ENCODE measurements around the gene RLBP1.
"Not testable (repeated sequence)": the region's sequence is repeated elsewhere in the genome, so short reads cannot be mapped to it uniquely, and the experiment has no call there.

RLBP1 gene
- long read RNA-seq, result 0 reads

DNA sequence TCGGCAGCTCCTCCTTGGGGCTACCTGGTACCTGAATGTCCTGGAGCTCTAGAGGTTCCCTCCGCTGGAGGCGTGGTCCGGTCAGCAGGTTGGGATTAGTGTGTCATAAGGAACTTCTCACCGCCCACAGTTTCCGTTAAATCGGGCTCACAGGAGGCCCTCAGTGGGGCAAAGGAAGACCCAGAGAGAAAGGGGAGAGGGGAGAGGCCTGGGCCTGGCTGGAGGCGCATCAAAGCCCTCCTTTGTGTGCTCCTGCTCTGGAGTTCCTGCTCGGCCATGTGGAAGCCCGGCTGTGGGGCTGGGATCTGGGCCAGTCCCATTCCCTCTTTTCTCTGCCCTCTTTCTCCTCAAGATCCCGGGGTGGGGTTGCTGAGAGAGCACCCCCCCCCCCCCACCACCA is at the start of gene RLBP1:
Gene RLBP1, minus strand, starts transcription at position 37 of the 400 bp plus-strand sequence. CDS start 2,604 bp downstream, outside the sequence.
- H3K27me3 ChIP-seq (ENCODE audit: insufficient read depth, poor library complexity, severe bottlenecking), result no peaks in the 10 kb centered on the region
- no peak within 1 kb of the TSS for H3K27ac ChIP-seq (replicated peaks)
- TF ChIP-seq SPI1 (IDR thresholded peaks at IDR 0.05; ENCODE audit: borderline replicate concordance, low read depth) (no peak), GABPA (IDR thresholded peaks at IDR 0.05; ENCODE audit: low read depth) (no peak), POLR2AphosphoS5 (IDR thresholded peaks at IDR 0.05; ENCODE audit: low read depth) (no peak)
- TF ChIP-seq, protein P1, sequence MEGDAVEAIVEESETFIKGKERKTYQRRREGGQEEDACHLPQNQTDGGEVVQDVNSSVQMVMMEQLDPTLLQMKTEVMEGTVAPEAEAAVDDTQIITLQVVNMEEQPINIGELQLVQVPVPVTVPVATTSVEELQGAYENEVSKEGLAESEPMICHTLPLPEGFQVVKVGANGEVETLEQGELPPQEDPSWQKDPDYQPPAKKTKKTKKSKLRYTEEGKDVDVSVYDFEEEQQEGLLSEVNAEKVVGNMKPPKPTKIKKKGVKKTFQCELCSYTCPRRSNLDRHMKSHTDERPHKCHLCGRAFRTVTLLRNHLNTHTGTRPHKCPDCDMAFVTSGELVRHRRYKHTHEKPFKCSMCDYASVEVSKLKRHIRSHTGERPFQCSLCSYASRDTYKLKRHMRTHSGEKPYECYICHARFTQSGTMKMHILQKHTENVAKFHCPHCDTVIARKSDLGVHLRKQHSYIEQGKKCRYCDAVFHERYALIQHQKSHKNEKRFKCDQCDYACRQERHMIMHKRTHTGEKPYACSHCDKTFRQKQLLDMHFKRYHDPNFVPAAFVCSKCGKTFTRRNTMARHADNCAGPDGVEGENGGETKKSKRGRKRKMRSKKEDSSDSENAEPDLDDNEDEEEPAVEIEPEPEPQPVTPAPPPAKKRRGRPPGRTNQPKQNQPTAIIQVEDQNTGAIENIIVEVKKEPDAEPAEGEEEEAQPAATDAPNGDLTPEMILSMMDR (IDR thresholded peaks at IDR 0.05; ENCODE audit: insufficient read depth, low read length), result no peak
- TF ChIP-seq, protein P2, sequence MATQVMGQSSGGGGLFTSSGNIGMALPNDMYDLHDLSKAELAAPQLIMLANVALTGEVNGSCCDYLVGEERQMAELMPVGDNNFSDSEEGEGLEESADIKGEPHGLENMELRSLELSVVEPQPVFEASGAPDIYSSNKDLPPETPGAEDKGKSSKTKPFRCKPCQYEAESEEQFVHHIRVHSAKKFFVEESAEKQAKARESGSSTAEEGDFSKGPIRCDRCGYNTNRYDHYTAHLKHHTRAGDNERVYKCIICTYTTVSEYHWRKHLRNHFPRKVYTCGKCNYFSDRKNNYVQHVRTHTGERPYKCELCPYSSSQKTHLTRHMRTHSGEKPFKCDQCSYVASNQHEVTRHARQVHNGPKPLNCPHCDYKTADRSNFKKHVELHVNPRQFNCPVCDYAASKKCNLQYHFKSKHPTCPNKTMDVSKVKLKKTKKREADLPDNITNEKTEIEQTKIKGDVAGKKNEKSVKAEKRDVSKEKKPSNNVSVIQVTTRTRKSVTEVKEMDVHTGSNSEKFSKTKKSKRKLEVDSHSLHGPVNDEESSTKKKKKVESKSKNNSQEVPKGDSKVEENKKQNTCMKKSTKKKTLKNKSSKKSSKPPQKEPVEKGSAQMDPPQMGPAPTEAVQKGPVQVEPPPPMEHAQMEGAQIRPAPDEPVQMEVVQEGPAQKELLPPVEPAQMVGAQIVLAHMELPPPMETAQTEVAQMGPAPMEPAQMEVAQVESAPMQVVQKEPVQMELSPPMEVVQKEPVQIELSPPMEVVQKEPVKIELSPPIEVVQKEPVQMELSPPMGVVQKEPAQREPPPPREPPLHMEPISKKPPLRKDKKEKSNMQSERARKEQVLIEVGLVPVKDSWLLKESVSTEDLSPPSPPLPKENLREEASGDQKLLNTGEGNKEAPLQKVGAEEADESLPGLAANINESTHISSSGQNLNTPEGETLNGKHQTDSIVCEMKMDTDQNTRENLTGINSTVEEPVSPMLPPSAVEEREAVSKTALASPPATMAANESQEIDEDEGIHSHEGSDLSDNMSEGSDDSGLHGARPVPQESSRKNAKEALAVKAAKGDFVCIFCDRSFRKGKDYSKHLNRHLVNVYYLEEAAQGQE (IDR thresholded peaks at IDR 0.05; ENCODE audit: insufficient replicate concordance, low read depth), result no peak
- H3K4me3 ChIP-seq (replicated peaks; ENCODE audit: insufficient read depth, low read length), result no peak within 1 kb of the TSS
- no peak for DNase-seq (ENCODE audit: low read depth in 1 of 2, low spot score in 1 of 2)

DNA sequence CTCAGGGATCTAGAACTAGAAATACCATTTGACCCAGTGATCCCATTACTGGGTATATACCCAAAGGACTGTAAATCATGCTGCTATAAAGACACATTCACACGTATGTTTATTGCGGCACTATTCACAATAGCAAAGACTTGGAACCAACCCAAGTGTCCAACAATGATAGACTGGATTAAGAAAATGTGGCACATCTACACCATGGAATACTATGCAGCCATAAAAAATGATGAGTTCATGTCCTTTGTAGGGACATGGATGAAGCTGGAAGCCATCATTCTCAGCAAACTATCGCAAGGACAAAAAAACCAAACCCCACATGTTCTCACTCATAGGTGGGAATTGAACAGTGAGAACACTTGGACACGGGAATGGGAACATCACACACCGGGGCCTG is 28.8 kb upstream of the RLBP1 start:
- not testable (repeated sequence) for H3K27me3 ChIP-seq (ENCODE audit: insufficient read depth, poor library complexity, severe bottlenecking); H3K4me3 ChIP-seq (replicated peaks; ENCODE audit: insufficient read depth, low read length); H3K27ac ChIP-seq (replicated peaks); DNase-seq (ENCODE audit: low read depth in 1 of 2, low spot score in 1 of 2)

DNA sequence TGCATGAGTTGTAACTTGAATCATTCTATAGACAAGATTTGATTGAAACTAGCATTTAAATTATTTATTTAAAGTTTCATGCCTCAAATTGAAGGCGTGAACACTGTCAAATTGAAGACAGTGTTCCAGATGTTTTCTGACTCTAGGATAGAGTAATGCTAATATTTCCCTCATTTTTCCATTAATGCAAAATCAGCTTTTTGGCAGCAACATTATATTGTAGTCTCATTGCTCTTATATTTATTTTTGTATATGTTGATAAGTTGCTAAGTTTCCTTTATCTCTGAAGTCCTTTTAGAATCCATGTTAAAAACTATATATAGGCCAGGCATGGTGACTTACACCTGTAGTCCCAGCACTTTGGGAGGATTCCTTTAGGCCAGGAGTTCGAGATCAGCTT is 27.2 kb upstream of the RLBP1 start:
- Histone ChIP-seq H3K4me3 (replicated peaks; ENCODE audit: insufficient read depth, low read length) (no peak overlapping the region), H3K27me3 (ENCODE audit: insufficient read depth, poor library complexity, severe bottlenecking) (no peaks in the 10 kb centered on the region), H3K27ac (replicated peaks) (no peak overlapping the region)
- TF ChIP-seq SPI1 (IDR thresholded peaks at IDR 0.05; ENCODE audit: borderline replicate concordance, low read depth) (no peak), POLR2AphosphoS5 (IDR thresholded peaks at IDR 0.05; ENCODE audit: low read depth) (no peak), GABPA (IDR thresholded peaks at IDR 0.05; ENCODE audit: low read depth) (no peak)
- TF ChIP-seq, protein P2 (IDR thresholded peaks at IDR 0.05; ENCODE audit: insufficient replicate concordance, low read depth), result no peak
- TF ChIP-seq, protein P1 (IDR thresholded peaks at IDR 0.05; ENCODE audit: insufficient read depth, low read length), result no peak
- DNase-seq (ENCODE audit: low read depth in 1 of 2, low spot score in 1 of 2), result no peak

DNA sequence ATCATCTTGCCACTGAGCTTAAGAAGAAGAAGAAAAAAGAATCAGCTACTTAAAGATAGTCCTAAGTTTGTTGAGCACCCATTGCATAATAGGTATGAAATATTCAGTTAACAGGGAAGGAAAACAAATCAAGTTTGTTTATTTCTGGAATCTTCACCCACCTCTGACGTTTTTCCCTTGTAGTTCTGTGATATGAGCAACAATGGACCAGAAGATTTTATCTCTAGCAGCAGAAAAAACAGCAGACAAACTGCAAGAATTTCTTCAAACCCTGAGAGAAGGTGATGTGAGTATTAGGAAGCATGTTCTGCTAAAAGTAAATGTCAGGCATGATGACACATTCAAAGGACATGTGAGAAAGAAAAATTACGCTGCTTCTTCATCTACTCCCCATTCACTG is 26.1 kb upstream of the RLBP1 start:
- no peak overlapping the region for H3K4me3 ChIP-seq (replicated peaks; ENCODE audit: insufficient read depth, low read length)
- H3K27ac ChIP-seq (replicated peaks), result no peak overlapping the region
- no peaks in the 10 kb centered on the region for H3K27me3 ChIP-seq (ENCODE audit: insufficient read depth, poor library complexity, severe bottlenecking)
- no peak for TF ChIP-seq GABPA (IDR thresholded peaks at IDR 0.05; ENCODE audit: low read depth)
- TF ChIP-seq POLR2AphosphoS5 (IDR thresholded peaks at IDR 0.05; ENCODE audit: low read depth), result no peak
- no peak for TF ChIP-seq SPI1 (IDR thresholded peaks at IDR 0.05; ENCODE audit: borderline replicate concordance, low read depth)
- TF ChIP-seq, protein P1 (IDR thresholded peaks at IDR 0.05; ENCODE audit: insufficient read depth, low read length), result no peak
- TF ChIP-seq, protein P2 (IDR thresholded peaks at IDR 0.05; ENCODE audit: insufficient replicate concordance, low read depth), result no peak
- DNase-seq (ENCODE audit: low read depth in 1 of 2, low spot score in 1 of 2), result no peak

Data from HL-60 (cell line).